ENCODE measurements around the gene RXFP2.

DNA sequence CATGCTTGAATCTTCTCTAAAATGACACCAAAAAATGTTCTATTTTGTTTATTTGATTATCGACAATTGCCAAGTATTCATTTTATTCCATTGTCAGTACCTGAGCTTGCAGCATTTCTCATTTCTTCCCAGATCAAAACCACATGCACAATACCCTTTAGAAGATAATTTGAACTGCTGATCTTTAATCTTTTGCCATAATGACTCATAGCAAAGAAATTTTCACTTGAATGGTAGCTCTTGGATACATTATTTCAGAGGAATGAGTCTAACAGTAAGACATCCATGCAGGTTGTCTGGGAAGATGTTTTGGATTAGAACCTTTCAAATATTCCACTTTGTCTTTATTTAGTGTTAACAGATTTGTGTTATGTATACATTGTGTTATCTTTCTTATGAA, 42.0 kb upstream of the RXFP2 start:
- no peak for TF ChIP-seq EP300 (IDR thresholded peaks at IDR 0.05; ENCODE audit: low read length)
- TF ChIP-seq ATF7 (IDR thresholded peaks at IDR 0.05): no peak
- no peak for TF ChIP-seq HIVEP1 (CRISPR knock-in tag; IDR thresholded peaks at IDR 0.05)

Measured in K562 (cell line).